Hepatocyte (in vitro differentiated cells): Measurements from ENCODE around the gene PUS10.

Source experiments
- EZH2 ChIP-seq: fragments of 200-600 bp; sonication (generic); IDR thresholded peaks from 2 replicates; pipeline ENCODE4 v1.6.1; 2016; ENCODE audit warnings: antibody characterized with exemption, mild to moderate bottlenecking, borderline replicate concordance
- EZH2phosphoT487 ChIP-seq: fragments of 200-600 bp; sonication (generic); IDR thresholded peaks from one replicate; pipeline ENCODE4 v1.6.1; 2018; ENCODE audit warnings: antibody characterized with exemption, mild to moderate bottlenecking, low read depth, moderate library complexity; ENCODE audit not compliant: unreplicated experiment, severe bottlenecking
- TF ChIP-seq, protein P1 (sequence below): fragments of 200-600 bp; sonication (generic); IDR thresholded peaks from 2 replicates; pipeline ENCODE4 v1.5.1; 2016; ENCODE audit warnings: antibody characterized with exemption, mild to moderate bottlenecking; ENCODE audit not compliant: poor library complexity

DNA sequence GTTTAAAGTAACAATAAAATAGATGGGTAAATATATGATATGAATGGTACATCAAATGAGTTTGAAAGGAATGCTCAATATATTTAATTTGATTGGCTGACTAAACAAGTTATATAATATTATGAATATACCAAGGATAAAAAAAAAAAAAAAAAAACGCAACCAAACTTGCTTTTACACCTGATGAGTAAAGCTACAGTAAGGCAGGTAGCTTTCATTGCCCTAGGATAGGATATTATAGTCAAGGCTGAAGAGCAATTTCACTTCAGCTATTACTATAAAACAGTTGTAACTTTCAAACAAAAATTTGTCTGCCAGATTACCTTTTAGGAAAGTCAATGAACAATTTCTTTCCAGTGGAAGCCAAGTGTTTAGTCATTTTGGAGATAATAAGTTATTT lies 57.3 kb downstream of the PUS10 start:
- no peak for TF ChIP-seq EZH2
- TF ChIP-seq, protein P1, sequence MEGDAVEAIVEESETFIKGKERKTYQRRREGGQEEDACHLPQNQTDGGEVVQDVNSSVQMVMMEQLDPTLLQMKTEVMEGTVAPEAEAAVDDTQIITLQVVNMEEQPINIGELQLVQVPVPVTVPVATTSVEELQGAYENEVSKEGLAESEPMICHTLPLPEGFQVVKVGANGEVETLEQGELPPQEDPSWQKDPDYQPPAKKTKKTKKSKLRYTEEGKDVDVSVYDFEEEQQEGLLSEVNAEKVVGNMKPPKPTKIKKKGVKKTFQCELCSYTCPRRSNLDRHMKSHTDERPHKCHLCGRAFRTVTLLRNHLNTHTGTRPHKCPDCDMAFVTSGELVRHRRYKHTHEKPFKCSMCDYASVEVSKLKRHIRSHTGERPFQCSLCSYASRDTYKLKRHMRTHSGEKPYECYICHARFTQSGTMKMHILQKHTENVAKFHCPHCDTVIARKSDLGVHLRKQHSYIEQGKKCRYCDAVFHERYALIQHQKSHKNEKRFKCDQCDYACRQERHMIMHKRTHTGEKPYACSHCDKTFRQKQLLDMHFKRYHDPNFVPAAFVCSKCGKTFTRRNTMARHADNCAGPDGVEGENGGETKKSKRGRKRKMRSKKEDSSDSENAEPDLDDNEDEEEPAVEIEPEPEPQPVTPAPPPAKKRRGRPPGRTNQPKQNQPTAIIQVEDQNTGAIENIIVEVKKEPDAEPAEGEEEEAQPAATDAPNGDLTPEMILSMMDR, result no peak
- no peak for TF ChIP-seq EZH2phosphoT487
